Activated gamma-delta T cell treated with Interleukin-2 at 50 U/mL for 16 hours (primary cell): ENCODE results near the gene CDH5.
"Not testable (repeated sequence)": the region's sequence is repeated elsewhere in the genome, so short reads cannot be mapped to it uniquely, and the experiment has no call there.

ENCODE experiments used
- DNase-seq: peaks from one replicate; pipeline ENCODE4 v3.0.0-alpha.2; 2020

The CDH5 gene

GRCh38 chr16:66366433-66367299 is at the start of gene CDH5:
Gene CDH5, plus strand, starts transcription at chr16:66366691. Its CDS starts 12,647 bp downstream, at chr16:66379338.
- no peak for DNase-seq

GRCh38 chr16:66318505-66318904 is 48.0 kb upstream of the CDH5 start:
- DNase-seq, result no peak

GRCh38 chr16:66320774-66321173 is 45.7 kb upstream of the CDH5 start:
- no peak for DNase-seq

GRCh38 chr16:66322174-66322573 is 44.3 kb upstream of the CDH5 start:
- no peak for DNase-seq

GRCh38 chr16:66324815-66325515 is 41.5 kb upstream of the CDH5 start:
- no peak for DNase-seq

- DNase-seq, result no peak
These were observed 40.6 kb upstream of the CDH5 start for GRCh38 chr16:66325717-66326376.

GRCh38 chr16:66326991-66327513 is 39.4 kb upstream of the CDH5 start:
- no peak for DNase-seq

GRCh38 chr16:66328282-66328681 is 38.2 kb upstream of the CDH5 start:
- DNase-seq, result no peak

- DNase-seq, result not testable (repeated sequence)
These were observed 35.0 kb upstream of the CDH5 start for GRCh38 chr16:66331464-66331863.

GRCh38 chr16:66332634-66333610 is 33.6 kb upstream of the CDH5 start:
- DNase-seq, result no peak

- DNase-seq, result no peak
These were observed 31.5 kb upstream of the CDH5 start for GRCh38 chr16:66334853-66335574.

GRCh38 chr16:66335704-66336329 is 30.7 kb upstream of the CDH5 start:
- DNase-seq, result no peak

- DNase-seq, result no peak
These were observed 28.9 kb upstream of the CDH5 start for GRCh38 chr16:66337463-66338188.

GRCh38 chr16:66342294-66342900 is 24.1 kb upstream of the CDH5 start:
- peak; percentile 10 for DNase-seq

- DNase-seq, result peak; percentile 42
These were observed 21.9 kb upstream of the CDH5 start for GRCh38 chr16:66344533-66345145.

GRCh38 chr16:66346221-66346620 is 20.3 kb upstream of the CDH5 start:
- no peak for DNase-seq

- no peak for DNase-seq
These were observed 14.2 kb upstream of the CDH5 start for GRCh38 chr16:66352304-66352703.

- DNase-seq, result no peak
These were observed 13.4 kb upstream of the CDH5 start for GRCh38 chr16:66353055-66353454.
